Type B pancreatic cell (in vitro differentiated cells): Measurements from ENCODE around the gene TEX51. TPM values are rescaled to one million over a fixed set of nuclear protein-coding genes. Genes with fewer than 3 reads are reported as not detected.

Experiments
- DNase-seq: peaks from one replicate; pipeline ENCODE4 v3.0.0; 2021; ENCODE audit warnings: mixed read lengths; ENCODE audit not compliant: unreplicated experiment; ENCODE audit errors: extremely low spot score
- H3K27ac Mint-ChIP-seq: 2 replicates; pipeline ENCODE4 v1.8.0; 2021; ENCODE audit warnings: mild to moderate bottlenecking, mixed read lengths
- H3K27me3 Mint-ChIP-seq: 2 replicates; pipeline ENCODE4 v1.8.0; 2021; ENCODE audit warnings: mixed read lengths
- H3K36me3 Mint-ChIP-seq: 2 replicates; pipeline ENCODE4 v1.8.0; 2021; ENCODE audit warnings: mixed read lengths
- H3K4me1 Mint-ChIP-seq: one replicate; pipeline ENCODE4 v1.8.0; 2021; ENCODE audit warnings: mixed read lengths; ENCODE audit not compliant: unreplicated experiment
- H3K4me3 Mint-ChIP-seq: 2 replicates; pipeline ENCODE4 v1.8.0; 2021; ENCODE audit warnings: mild to moderate bottlenecking, mixed read lengths
- H3K9me3 Mint-ChIP-seq: 2 replicates; pipeline ENCODE4 v1.8.0; 2021; ENCODE audit warnings: mixed read lengths
- CTCF ChIP-seq: fragments of 200-600 bp; sonication (generic); conservative IDR thresholded peaks from 2 replicates; pipeline ENCODE4 v1.5.0; 2021; ENCODE audit warnings: antibody characterized with exemption, mild to moderate bottlenecking
- total RNA-seq: library from RNA; stranded (reverse); gene quantifications from 2 replicates; pipeline ENCODE4 v1.2.1, GENCODE V29; 2021; ENCODE audit warnings: low replicate concordance

TEX51 gene
- total RNA-seq, 1 donor from 2014 or later: not detected

DNA sequence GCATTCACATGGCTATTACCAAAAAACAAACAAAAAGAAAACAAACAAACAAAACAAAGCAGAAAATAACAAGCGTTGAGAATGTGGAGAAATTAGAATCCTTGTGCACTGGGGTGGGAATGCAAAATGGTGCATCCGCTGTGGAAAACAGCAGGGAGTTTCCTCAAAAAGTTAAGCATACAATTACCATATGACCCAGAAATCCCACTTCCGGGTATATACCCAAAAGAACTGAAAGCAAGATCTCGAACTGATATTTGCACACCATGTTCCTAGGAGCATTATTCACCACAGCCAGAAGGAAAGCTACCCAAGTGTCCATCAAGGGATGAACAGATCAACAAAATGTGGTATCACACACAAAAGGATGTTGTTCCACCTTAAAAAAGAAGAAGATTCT is 17.9 kb upstream of the TEX51 start:
- no peak for TF ChIP-seq CTCF
- Mint-ChIP-seq H3K4me1 (no peaks in the 10 kb centered on the region), H3K9me3 (no peaks in the 10 kb centered on the region), H3K36me3 (peaks cover under 1% of the 10 kb centered on the region), H3K27ac (no peak overlapping the region), H3K4me3 (no peak overlapping the region), H3K27me3 (no peaks in the 10 kb centered on the region)
- DNase-seq: no peak

DNA sequence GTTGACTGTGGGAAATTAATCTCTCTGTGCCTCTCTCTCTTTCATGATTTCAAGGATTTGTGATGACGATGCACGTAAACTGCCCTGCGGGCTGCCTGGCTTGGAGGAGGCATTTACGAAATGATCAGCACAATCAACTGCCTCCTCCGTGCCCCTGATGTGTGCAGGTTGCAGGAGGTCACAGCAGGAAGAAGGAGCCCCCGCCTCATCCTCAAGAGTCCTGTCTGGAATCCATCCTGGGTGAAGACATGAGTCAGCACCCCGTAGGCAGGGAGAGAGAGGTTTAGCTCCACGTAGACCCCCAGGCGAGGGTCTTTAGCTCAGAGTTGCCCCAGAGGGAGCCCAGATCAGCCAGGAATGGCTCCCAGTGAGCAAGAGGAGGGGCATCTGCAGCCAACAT is 17.1 kb upstream of the TEX51 start:
- Mint-ChIP-seq H3K36me3 (no peaks in the 10 kb centered on the region), H3K4me1 (no peaks in the 10 kb centered on the region), H3K27ac (no peak overlapping the region), H3K4me3 (no peak overlapping the region), H3K9me3 (no peaks in the 10 kb centered on the region), H3K27me3 (no peaks in the 10 kb centered on the region)
- TF ChIP-seq CTCF: no peak
- DNase-seq: no peak

DNA sequence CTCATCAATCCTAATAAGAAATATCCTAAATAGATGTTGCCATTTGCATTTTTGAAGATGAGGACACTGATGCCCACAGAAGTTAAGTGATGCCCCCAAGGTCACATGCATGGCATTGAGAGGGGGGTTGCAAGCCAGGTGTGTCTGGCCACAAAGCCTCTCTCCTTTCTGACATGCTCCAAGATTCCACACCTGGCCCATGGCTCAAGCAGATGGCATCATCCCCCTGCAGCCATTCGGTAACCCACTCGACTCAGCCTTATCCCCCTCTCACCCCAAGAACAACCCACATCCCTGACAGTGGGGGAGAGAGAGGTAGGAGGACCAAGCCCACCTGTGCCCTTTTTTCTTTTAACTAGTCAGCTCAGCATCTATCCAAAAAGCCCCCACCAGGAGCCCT is 16.5 kb upstream of the TEX51 start:
- Mint-ChIP-seq H3K9me3 (no peaks in the 10 kb centered on the region), H3K4me1 (no peaks in the 10 kb centered on the region), H3K27ac (no peak overlapping the region), H3K4me3 (no peak overlapping the region), H3K36me3 (no peaks in the 10 kb centered on the region), H3K27me3 (no peaks in the 10 kb centered on the region)
- no peak for TF ChIP-seq CTCF
- no peak for DNase-seq

DNA sequence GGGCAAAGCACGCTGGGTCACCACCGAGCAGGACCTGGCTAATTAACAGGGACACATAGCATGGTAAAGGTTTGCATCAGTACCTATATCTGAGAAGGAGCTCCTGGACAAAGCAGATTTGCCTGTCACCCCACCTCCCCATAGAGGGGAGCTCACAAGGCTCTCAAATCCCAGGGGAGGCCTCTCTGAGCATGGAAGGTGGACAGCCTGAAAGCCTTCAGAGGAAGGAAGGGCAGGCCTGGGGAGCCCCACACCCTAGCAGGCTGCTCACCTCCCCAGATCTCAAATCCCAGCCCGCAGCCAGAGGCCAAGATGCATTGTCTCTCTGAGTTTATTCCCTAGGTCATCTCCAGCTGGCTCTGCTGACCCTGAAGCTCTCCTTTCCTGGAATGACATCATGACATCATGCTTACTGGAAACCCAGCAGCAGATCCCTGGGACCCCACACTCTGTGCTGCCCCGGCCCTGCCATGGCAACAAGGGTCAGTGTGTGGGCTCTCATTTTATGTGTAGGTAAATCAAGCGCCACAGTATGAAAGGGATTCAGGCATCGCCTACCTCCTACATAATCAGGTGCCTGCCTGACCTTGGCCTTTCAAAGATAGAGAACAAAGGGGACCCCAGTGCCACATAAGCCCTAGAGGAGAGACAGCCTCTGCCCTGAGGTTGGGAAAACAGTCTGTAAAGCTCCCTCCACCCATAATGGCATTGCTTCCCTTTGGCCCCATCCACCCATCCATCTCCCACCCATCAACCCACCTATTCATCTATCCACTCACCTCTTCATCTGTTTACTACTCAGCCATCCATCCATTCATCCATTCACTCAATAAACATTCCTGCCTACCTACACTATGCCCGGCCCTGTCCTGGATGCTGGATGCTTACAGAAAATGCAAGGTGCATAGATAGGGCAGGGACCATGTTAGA is 15.7 kb upstream of the TEX51 start:
- no peak overlapping the region for H3K4me3 Mint-ChIP-seq
- H3K27ac Mint-ChIP-seq: no peak overlapping the region
- H3K9me3 Mint-ChIP-seq: no peaks in the 10 kb centered on the region
- DNase-seq: no peak
- H3K27me3 Mint-ChIP-seq: peaks cover 2% of the 10 kb centered on the region
- no peaks in the 10 kb centered on the region for H3K4me1 Mint-ChIP-seq
- no peak for TF ChIP-seq CTCF
- H3K36me3 Mint-ChIP-seq: no peaks in the 10 kb centered on the region

- Mint-ChIP-seq H3K36me3 (no peaks in the 10 kb centered on the region), H3K4me3 (no peak overlapping the region), H3K4me1 (peaks cover 4% of the 10 kb centered on the region), H3K27ac (no peak overlapping the region), H3K9me3 (no peaks in the 10 kb centered on the region), H3K27me3 (peaks cover 6% of the 10 kb centered on the region)
- no peak for DNase-seq
- no peak for TF ChIP-seq CTCF
Observed at GRCh38 chr2:126883666-126884040, 15.0 kb upstream of the TEX51 start.
